DMS53 treated with DMSO at 0.1 percent for 48 hours (cell line): ENCODE measurements around the gene IGSF8.

ENCODE experiments used
- DNase-seq: peaks from one replicate; lab custom pipeline; 2025; ENCODE audit not compliant: unreplicated experiment; lab: John Stamatoyannopoulos, UW

IGSF8 gene, protein sequence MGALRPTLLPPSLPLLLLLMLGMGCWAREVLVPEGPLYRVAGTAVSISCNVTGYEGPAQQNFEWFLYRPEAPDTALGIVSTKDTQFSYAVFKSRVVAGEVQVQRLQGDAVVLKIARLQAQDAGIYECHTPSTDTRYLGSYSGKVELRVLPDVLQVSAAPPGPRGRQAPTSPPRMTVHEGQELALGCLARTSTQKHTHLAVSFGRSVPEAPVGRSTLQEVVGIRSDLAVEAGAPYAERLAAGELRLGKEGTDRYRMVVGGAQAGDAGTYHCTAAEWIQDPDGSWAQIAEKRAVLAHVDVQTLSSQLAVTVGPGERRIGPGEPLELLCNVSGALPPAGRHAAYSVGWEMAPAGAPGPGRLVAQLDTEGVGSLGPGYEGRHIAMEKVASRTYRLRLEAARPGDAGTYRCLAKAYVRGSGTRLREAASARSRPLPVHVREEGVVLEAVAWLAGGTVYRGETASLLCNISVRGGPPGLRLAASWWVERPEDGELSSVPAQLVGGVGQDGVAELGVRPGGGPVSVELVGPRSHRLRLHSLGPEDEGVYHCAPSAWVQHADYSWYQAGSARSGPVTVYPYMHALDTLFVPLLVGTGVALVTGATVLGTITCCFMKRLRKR

DNA sequence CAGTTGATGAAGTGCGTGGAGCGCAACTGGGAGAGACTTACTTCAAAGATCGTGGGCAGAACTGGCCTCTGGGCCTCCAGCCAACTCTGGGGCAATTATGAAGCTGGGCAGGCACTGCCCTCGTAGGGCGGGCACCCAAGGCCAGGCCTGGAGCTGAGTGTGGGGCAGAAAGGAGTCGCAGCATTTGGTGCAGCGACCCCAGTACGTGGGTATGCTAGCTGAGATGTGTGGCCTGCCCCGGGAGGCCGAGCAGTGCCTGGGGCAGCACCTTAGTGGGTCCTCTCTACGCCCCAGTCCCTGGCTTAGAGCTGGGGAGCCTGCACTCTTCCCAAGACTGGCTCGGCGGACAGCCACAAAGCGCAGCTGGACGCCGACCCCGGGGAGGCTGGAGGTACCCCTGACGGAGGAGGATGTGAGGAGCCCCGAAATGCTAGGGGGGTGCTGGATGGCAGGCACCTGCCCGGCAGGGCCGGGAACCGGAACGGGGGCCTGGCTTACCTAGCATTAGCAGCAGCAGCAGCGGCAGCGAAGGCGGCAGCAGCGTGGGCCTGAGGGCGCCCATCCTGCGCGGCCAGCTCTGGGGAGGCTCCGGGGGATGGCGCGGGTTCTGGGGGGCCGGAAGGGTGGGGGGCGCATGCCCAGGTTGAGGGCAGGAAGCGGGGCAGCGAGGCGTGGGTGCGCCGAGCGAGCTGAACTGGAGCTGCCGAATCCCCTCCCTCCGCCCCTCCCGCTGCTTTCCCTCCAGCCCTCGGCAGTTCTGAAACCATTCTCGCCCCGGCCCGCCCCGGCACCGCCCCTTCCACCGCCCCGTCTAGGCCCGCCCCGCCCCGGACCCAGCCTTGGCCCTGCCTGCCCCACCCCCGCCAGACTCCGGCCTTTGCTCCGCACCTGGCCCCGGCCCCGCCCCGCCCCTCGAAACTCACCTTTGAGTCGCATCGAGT is at the start of gene IGSF8:
TSS of gene IGSF8 (minus strand) at position 709 of the 941 bp plus-strand sequence. CDS start at position 562, 147 bp downstream.
- DNase-seq = peak; percentile 77

DNA sequence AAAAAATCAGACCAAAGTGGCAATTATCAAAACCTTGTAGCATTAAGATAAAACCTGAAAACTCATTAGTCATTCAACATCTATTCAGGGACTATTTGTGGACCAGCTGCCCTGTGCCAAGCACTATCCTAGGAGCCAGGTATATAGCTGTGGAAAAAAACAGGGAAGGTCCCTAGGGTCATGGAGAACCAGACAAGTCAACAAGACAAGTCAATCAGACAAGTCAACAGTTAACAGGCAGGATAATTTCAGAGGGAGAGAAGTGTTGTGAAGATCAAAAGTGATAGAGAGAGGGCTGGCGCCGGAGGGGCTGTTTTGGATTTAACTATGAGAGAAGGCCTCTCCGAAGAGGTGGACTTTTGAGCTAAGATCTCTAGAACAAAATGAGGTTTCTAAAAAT is 49.7 kb upstream of the IGSF8 start:
- DNase-seq = no peak

DNA sequence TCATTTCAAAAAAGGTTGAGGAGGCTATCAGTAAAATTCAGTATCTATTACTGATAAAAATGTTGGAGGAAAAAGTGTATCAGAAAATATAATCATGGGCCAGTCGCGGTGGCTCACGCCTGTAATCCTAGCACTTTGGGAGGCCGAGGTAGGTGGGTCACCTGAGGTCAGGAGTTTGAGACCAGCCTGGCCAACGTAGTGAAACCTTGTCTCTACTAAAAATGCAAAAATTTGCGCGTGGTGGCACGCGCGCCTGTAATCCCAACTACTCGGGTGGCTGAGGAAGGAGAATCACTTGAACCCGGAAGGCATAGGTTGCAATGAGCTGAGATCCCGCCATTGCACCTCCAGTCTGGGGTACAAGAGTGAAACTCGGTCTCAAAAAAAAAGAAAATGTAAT is 47.7 kb upstream of the IGSF8 start:
- no peak for DNase-seq

DNA sequence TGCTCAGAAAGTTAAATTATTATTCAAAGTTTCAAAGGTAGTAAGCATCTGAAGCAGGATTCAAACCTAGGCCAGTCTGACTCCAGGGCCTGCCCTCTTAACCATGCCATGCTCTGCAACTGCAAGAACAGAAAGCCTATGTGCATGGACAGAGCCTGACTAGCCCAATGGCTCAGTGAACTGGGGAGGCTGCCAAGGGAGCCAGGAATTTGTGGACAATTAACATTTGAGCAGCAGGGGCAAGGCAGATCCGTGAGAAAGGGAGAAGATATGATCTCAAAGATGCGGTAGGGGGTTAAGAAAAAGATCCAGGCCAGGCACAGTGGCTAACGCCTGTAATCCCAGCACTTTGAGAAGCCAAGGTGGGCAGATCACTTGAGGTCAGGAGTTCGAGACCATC is 46.5 kb upstream of the IGSF8 start:
- no peak for DNase-seq

DNA sequence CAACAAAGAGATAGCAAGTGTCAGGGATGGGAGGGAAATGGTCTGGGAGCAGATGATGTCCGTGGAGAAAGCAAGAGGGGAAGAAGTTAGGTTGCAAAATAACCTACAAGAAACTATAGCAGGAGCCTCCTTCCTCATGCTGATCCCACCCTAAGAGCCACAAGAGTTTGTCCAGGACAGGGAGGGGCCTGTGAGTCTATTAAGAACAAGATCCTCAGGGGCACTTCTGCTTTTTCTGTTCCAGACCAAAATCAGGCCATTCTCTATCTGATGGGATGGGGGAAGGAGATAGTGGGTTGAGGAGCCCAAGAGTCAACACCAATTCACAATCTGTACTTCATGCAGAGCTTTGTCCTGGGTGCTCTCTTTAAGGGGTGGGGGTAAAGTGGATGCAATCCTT is 45.3 kb upstream of the IGSF8 start:
- DNase-seq = no peak

DNA sequence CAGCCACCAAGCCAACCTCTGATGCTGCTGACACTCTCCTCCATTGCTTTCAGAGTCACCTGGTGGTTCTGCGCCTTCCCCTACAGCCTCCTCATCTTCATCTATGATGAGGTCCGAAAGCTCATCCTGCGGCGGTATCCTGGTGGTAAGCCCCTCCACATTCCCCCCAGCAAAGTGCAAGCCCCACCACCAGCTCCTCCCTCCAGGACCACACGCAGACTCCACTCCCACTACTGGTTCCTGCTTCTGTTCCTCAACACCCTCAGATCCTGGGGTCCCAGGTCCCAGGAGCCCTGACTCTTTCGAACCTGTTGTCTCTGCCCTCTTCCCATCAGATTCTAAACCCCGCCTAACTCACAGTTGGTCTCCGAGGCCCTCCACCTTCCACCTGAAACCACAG is 41.4 kb upstream of the IGSF8 start:
- no peak for DNase-seq

DNA sequence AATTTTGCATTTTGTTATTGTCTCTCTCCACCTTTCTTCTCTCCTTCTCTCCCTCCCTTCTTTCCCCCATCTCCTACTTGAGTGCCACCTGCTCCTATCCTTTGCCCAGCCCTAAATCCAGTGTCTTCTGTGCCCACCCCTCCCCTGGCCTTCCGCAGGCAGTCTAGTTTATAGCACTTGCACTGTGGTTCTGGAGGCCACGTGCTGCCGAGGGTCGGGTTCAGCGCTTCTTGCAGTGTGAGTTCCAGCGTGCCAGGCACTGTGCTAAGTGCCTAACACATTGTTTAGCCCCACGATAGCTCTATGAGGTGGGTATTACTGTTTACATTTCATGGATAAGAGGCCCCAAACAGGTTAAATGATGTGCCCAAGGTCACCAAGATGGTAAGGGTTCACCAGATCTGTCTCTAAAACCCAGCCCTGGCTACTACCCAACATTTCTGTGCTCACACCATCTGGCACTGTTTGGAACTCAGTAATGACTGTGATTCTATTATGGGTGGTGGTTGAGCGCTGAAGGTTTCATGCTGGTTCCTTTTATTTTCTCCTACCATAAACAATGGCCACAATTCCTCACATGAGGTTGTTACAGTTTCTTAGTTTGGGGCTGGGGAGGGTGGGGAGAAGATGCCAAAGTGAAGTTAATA is 38.9 kb upstream of the IGSF8 start:
- no peak for DNase-seq

DNA sequence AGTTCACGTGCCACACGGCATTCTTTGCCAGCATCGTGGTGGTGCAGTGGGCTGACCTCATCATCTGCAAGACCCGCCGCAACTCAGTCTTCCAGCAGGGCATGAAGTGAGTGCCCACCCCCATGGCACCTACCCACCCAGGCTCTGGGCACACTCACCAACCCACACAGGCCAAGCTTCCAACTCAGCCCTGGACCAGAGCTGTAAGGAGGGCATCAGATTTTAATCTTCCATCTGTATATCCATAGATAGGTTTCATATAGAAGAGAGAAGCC is 38.4 kb upstream of the IGSF8 start:
- DNase-seq = no peak

DNA sequence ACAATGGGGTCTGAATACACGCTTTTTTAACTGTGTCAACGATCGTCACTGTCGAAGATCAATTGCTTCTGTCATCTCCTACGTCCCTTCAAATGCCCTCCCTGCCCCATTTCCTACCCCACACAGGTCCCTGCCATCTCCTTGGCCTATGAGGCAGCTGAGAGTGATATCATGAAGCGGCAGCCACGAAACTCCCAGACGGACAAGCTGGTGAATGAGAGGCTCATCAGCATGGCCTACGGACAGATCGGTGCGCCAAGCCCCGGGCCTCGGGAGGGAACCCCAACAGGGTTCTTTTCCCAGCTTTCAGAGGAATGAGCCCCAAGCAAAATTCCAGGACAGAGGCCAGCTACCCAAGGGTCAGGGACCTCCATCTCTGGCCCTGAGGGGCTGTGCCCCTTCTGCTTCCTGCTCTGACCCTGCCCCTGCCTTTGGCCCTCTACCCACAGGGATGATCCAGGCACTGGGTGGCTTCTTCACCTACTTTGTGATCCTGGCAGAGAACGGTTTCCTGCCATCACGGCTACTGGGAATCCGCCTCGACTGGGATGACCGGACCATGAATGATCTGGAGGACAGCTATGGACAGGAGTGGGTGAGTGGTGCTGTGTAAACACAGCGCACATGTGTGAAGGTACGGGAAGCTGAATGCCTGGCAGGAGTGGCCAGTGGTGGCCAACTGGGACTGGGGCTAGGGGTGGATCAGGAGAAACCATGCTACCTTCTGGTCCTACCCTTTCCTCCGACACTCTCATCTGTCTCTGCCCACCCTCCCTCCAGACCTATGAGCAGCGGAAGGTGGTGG is 37.9 kb upstream of the IGSF8 start:
- no peak for DNase-seq

DNA sequence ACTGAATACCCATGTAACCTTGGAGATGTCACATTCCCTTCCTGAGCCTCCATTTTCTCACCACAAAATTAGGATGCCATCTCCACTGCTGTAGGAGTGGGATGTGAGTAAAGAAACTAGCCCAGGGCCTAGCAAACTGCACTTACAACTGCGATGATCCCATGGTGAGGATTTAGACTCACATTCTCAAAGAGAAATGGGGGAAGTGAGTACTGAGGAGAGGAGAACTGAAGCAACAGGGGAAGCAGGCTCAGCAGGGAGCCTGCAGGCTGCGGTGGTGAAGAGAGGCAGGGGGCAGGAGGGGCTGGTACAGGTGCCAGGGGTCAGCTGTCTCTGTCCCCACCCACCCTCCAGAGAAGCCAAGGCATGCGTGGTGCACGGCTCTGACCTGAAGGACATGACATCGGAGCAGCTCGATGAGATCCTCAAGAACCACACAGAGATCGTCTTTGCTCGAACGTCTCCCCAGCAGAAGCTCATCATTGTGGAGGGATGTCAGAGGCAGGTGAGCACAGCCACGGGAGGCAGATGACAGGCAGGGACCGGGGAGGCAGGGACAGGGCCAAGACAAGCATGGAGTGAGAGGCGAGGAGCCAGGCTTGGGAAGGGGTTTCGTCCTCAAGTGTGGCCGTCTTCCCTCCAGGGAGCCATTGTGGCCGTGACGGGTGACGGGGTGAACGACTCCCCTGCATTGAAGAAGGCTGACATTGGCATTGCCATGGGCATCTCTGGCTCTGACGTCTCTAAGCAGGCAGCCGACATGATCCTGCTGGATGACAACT is 36.6 kb upstream of the IGSF8 start:
- no peak for DNase-seq

DNA sequence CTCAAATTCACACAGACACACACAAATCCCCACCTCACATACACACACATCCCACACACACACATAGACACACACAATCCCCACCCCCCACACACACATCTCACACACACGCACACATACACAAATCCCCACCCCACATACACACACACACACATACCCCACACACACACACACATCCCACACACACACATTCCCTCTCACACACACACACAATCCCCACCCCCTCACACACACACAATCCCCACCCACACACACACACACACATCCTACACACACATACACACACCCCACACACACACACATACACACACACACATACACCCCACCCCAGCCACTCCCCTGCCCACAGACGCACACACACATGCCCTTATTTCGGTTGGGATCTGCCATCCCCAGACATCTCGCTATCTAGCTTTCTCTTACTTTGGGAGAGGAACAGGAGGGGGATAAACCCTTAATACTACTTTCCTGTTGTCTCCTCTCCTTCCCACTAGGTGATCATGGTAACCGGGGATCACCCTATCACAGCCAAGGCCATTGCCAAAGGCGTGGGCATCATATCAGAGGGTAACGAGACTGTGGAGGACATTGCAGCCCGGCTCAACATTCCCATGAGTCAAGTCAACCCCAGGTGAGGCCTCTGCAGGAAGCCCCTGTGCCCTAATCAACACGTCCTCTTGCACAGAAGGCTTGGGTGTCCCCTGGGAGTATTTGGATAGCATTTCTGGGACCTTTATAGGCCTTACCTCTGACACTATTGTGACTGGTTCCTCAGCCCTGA is 35.8 kb upstream of the IGSF8 start:
- no peak for DNase-seq

DNA sequence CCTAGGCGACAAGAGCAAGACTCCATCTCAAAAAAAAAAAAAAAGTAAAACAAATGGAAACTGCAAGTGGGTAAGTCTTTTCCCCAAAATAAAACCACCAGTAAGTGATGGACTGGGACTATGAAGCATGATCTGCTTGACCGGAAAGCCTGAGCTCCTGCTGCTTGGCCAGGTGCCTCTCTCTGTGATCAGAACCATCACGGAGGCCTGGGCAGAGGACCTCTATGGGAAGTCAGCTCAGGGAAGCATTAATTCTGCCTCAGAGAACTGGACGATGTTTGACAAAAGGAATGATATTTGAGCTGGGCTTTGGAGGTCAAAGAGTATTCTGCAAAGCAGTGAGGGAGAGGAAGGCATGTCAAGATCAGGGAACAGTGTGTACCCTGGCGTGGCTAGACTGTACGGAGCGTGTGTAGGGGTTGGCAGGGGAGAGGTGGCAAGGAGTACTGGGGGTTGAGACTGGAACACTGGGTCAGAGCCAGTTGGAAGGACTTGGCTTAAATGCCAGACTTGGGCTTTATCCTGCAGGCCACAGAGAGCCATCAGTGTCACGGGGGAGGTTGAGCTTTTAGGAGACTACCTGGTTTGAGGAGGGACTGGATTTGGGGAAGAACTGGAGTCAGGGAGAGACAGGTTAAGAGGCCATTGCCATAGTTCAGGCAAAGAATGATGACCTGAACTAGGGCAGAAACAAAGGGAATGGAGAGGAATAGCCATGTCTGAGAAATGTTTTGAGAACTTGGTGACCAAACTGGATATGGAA is 33.6 kb upstream of the IGSF8 start:
- DNase-seq = no peak

DNA sequence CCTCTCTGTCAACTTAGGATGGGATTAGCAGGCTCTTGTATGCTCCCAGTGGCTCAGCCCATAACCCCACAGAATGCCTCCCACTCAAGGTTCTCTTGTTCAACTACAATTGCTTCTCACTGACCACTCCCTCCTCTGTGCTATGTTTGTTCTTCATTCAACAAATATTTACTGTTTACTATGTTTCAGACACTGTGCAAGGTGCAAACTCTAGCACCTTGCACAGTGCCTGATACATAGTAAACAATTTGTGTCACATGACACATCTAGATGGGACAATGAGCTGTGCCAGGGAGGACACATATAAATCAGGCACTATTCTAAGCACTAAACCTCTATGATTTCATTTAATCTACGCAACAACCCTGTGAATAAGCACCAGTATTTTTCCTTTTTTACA is 32.5 kb upstream of the IGSF8 start:
- no peak for DNase-seq

DNA sequence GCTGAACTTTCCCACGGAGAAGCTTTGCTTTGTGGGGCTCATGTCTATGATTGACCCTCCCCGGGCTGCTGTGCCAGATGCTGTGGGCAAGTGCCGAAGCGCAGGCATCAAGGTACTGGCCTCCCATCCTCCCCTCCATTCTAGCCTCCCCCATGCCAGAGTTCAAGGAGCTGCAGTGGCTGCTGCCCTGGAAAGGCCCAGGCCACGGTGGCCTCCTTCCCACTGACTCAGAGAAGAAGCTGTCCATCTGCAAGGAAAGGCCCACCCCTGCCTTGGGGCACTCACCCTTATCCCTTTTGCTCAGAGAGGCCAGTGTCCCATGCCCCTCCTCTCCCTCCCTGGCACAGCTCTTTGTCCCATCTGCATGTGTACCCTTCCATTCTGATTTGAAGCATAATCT is 32.1 kb upstream of the IGSF8 start:
- no peak for DNase-seq

DNA sequence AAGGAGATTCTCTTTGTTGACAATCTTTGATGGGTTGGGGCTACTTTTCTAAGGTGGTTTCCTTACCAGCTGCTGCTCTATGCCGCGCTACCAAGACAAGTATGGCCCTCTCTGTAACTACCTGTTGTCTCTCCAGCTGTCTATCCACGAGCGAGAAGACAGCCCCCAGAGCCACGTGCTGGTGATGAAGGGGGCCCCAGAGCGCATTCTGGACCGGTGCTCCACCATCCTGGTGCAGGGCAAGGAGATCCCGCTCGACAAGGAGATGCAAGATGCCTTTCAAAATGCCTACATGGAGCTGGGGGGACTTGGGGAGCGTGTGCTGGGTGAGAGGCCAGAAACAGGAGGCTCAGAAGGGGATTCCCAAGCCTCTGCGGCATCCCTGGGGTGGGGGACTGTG is 31.5 kb upstream of the IGSF8 start:
- DNase-seq = no peak

DNA sequence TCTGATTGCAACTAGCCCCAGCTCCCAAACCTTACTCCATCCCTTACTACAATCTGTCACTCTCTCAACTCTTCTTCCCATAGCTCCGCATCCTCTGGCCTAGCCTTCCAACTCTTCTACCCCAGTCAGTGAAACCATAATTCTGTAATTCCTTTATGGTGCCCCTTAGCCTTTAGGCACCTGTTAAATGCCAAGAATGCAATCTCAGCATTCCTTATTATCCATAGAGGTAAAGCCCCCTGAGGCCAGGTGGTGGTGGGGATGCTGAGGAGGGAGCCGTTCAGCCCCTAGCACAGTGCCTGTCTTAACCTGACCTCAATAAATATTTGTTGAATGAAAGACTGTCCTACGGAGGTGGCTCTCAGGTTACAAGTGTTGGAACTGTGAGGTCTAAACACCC is 31.1 kb upstream of the IGSF8 start:
- DNase-seq = no peak

DNA sequence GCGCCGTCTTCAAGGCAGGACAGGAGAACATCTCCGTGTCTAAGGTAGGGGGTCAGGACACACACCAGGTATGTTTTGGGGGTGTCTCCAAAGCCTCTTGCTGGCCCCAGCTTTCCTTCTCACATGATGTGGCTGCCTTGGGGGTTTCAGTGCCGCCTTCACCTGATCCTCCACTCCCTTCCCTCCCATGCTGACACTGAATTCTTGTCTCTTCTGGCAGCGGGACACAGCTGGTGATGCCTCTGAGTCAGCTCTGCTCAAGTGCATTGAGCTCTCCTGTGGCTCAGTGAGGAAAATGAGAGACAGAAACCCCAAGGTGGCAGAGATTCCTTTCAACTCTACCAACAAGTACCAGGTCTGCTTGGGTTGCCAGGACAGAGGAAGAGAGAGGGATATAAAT is 30.6 kb upstream of the IGSF8 start:
- no peak for DNase-seq

DNA sequence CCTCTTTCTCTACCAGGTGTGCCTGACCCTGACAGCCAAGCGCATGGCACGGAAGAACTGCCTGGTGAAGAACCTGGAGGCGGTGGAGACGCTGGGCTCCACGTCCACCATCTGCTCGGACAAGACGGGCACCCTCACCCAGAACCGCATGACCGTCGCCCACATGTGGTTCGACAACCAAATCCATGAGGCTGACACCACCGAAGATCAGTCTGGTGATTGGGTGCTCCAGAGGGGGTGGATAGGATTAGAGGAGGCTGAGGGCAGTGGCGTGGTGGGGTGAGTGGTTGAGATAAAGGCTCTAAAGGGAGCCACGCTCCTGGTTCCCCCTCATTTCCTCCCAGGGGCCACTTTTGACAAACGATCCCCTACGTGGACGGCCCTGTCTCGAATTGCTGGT is 30.2 kb upstream of the IGSF8 start:
- DNase-seq = no peak
